GM12878 (cell line): ENCODE data around the gene EYS. TPM values are rescaled to one million over a fixed set of nuclear protein-coding genes. Genes with fewer than 3 reads are reported as not detected.

ENCODE experiments used
- ATAC-seq: fragments of 200-7000 bp; cut with Tn5 transposase; 3 replicates; pipeline ENCODE4 v1.9.1; 2020; ENCODE audit warnings: mild to moderate bottlenecking, moderate library complexity
- BruUV-seq: library from RNA; stranded (reverse); fragments of 400-500 nt; replicated peaks from 2 replicates; lab custom pipeline; 2021; lab: Mats Ljungman, UMichigan
- CTCF ChIA-PET: fragments of 300-600 bp; sonication (Branson Sonifier 250); formaldehyde crosslinking; extraction: SDS; loops from one replicate; lab custom pipeline; 2021; ENCODE audit warnings: inconsistent platforms; lab: Yijun Ruan, JAX
- POLR2A ChIA-PET: fragments of 350-600 bp; formaldehyde crosslinking; extraction: SDS; loops from one replicate; lab custom pipeline; 2021; ENCODE audit warnings: inconsistent platforms; lab: Charles Lee
- RAD21 ChIA-PET: fragments of 300-600 bp; sonication (Branson Sonifier 250); formaldehyde crosslinking; loops from one replicate; lab custom pipeline; 2023; ENCODE audit warnings: antibody characterized with exemption; ENCODE audit not compliant: unreplicated experiment; lab: Charles Lee
- SMC1A ChIA-PET: fragments of 300-600 bp; sonication (Branson Sonifier 250); formaldehyde crosslinking; loops from one replicate; lab custom pipeline; 2023; ENCODE audit not compliant: unreplicated experiment, uncharacterized antibody; lab: Charles Lee
- DNase-seq: peaks from one replicate; pipeline ENCODE4 v3.0.0-alpha.2; 2011; ENCODE audit warnings: low read depth, low spot score
- FAIRE-seq: peaks from 3 replicates; lab custom pipeline; 2011; peaks lifted over from hg19 to GRCh38; lab: Jason Lieb, UNC
- H2AFZ ChIP-seq: 2 replicates; pipeline ENCODE4 v1.6.0; 2011; ENCODE audit warnings: low read depth, low read length, control low read depth; ENCODE audit not compliant: control insufficient read depth
- H3K27ac ChIP-seq: 2 replicates; pipeline ENCODE4 v1.5.1; 2011; ENCODE audit warnings: control low read depth; ENCODE audit not compliant: control insufficient read depth, insufficient read depth
- H3K27me3 ChIP-seq, 2 experiments: replicated peaks in 1 of 2; 2 replicates each; pipeline versions ENCODE4 v1.6.0 to v1.6.1; 2011; ENCODE audit warnings: low read length in 1 of 2; ENCODE audit not compliant: control insufficient read depth in 2 of 2, insufficient read depth in 2 of 2
- H3K36me3 ChIP-seq, 2 experiments: 2 replicates each; pipeline ENCODE4 v1.5.1; 2011; ENCODE audit warnings: low read length in 1 of 2; ENCODE audit not compliant: control insufficient read depth in 2 of 2, insufficient read depth in 2 of 2
- H3K4me1 ChIP-seq: 2 replicates; pipeline ENCODE4 v1.6.1; 2011; ENCODE audit warnings: mild to moderate bottlenecking, low read length, moderate library complexity, mixed read lengths; ENCODE audit not compliant: control insufficient read depth, insufficient read depth
- H3K4me2 ChIP-seq: 2 replicates; pipeline ENCODE4 v1.6.0; 2011; ENCODE audit warnings: control low read depth; ENCODE audit not compliant: control insufficient read depth, insufficient read depth
- H3K4me3 ChIP-seq: fragments of 200-600 bp; sonication (generic); 2 replicates; pipeline ENCODE4 v1.5.1; 2016
- H3K79me2 ChIP-seq: 2 replicates; pipeline ENCODE4 v1.6.0; 2011; ENCODE audit warnings: low read length; ENCODE audit not compliant: control insufficient read depth, insufficient read depth
- H3K9ac ChIP-seq: 2 replicates; pipeline ENCODE4 v1.8.0; 2011; ENCODE audit warnings: low read length, control low read depth, mixed read lengths; ENCODE audit not compliant: control insufficient read depth, insufficient read depth
- H3K9me3 ChIP-seq: replicated peaks from 3 replicates; pipeline ENCODE4 v1.5.1; 2011; ENCODE audit warnings: mild to moderate bottlenecking, low read length; ENCODE audit not compliant: control insufficient read depth, insufficient read depth
- H4K20me1 ChIP-seq: 2 replicates; pipeline ENCODE4 v1.6.0; 2011; ENCODE audit not compliant: control insufficient read depth, insufficient read depth
- ASH2L ChIP-seq: fragments of 300-600, 200-600 bp; sonication (generic); IDR thresholded peaks from 2 replicates; pipeline ENCODE4 v1.6.1; 2017; ENCODE audit warnings: low read depth, mild to moderate bottlenecking, borderline replicate concordance
- EGR1 ChIP-seq, 2 experiments: IDR thresholded peaks; 1 replicate in 1 of 2; 2 replicates in 1 of 2; pipeline ENCODE4 v1.6.1; 2011 to 2012; ENCODE audit warnings: low read depth in 2 of 2, low read length in 2 of 2, borderline replicate concordance in 1 of 2, mild to moderate bottlenecking in 1 of 2, moderate library complexity in 1 of 2
- HCFC1 ChIP-seq: fragments of 150-350 bp; IDR thresholded peaks from 2 replicates; pipeline ENCODE4 v1.6.1; 2014; ENCODE audit warnings: low read length
- JUNB ChIP-seq: IDR thresholded peaks from 2 replicates; pipeline ENCODE4 v1.6.1; 2016; ENCODE audit warnings: antibody characterized with exemption, mild to moderate bottlenecking
- MEF2A ChIP-seq: IDR thresholded peaks from 2 replicates; pipeline ENCODE4 v1.6.1; 2011; ENCODE audit warnings: low read depth, mild to moderate bottlenecking, low read length, moderate library complexity; ENCODE audit not compliant: insufficient read depth
- MXI1 ChIP-seq: fragments of 150-350 bp; IDR thresholded peaks from 2 replicates; pipeline ENCODE4 v1.6.1; 2011; ENCODE audit warnings: low read depth, mild to moderate bottlenecking, inconsistent platforms, low read length, improper control_type of control experiment
- RUNX3 ChIP-seq: IDR thresholded peaks from 2 replicates; pipeline ENCODE4 v1.6.1; 2012; ENCODE audit warnings: low read length, inconsistent platforms
- SMC3 ChIP-seq: IDR thresholded peaks from 2 replicates; pipeline ENCODE4 v1.6.1; 2011; ENCODE audit warnings: low read length, improper control_type of control experiment, borderline replicate concordance
- SP1 ChIP-seq: IDR thresholded peaks from one replicate; pipeline ENCODE4 v1.6.1; 2011; ENCODE audit warnings: low read depth, low read length
- SPI1 ChIP-seq: IDR thresholded peaks from 2 replicates; pipeline ENCODE4 v1.6.1; 2011; ENCODE audit warnings: low read depth, mild to moderate bottlenecking, low read length, moderate library complexity, borderline replicate concordance; ENCODE audit not compliant: insufficient read depth
- STAT1 ChIP-seq: fragments of 450-650 bp; conservative IDR thresholded peaks from 2 replicates; pipeline ENCODE4 v1.6.1; 2014; ENCODE audit warnings: antibody characterized with exemption, mild to moderate bottlenecking
- USF2 ChIP-seq: IDR thresholded peaks from 2 replicates; pipeline ENCODE4 v1.6.1; 2011; ENCODE audit warnings: low read depth, low read length, improper control_type of control experiment, borderline replicate concordance
- ZNF384 ChIP-seq: IDR thresholded peaks from 2 replicates; pipeline ENCODE4 v1.6.1; 2012; ENCODE audit warnings: low read depth, mild to moderate bottlenecking, low read length, improper control_type of control experiment, borderline replicate concordance
- in situ Hi-C: fragments of 300-500 bp; cut with MboI; formaldehyde crosslinking; loops from 9 replicates; pipeline ENCODE4 v1.14.3; 2018; ENCODE audit warnings: mixed read lengths
- intact Hi-C: fragments of 100-400 bp; cut with micrococcal nuclease; formaldehyde crosslinking; loops from one replicate; pipeline ENCODE4 v1.14.2; 2022; ENCODE audit not compliant: unreplicated experiment
- polyA plus RNA-seq, 11 experiments: library from polyadenylated mRNA; depleted of rRNA in 4 of 11; unstranded in 6 of 11; stranded (reverse) in 5 of 11; fragments of >200 nt; fragmentation: Nextera tagmentation in 4 of 11; fragmentation: Illumina TruSeq in 1 of 11; extraction: Ambion mirVana in 4 of 11; extraction: Trizol in 1 of 11; gene quantifications; 1 replicate in 1 of 11; 2 replicates in 10 of 11; pipeline versions ENCODE4 v1.2.1 to v1.2.3, GENCODE V29; 2011 to 2016; ENCODE audit warnings: inconsistent platforms in 2 of 11, missing spikeins in 2 of 11, low read depth in 1 of 11
- total RNA-seq, 4 experiments: library from RNA; depleted of rRNA in 3 of 4; stranded (reverse); fragments of >200 nt in 3 of 4; fragmentation: Illumina TruSeq in 1 of 4; extraction: Trizol in 1 of 4; gene quantifications; 2 replicates each; pipeline versions ENCODE4 v1.2.1 to v1.2.3, GENCODE V29; 2013 to 2021

The EYS gene
- total and polyA plus RNA-seq, 10 of the 15 experiments (the other 5 are each of a cell fraction or from before 2014, with no cell fraction given) = under 0.01 to 0.14 (median 0.02) TPM; not detected in 1

- TF ChIP-seq RUNX3 = no peak
- TF ChIP-seq STAT1 = no peak
- no peak for TF ChIP-seq HCFC1
- TF ChIP-seq ASH2L = no peak
- no peak for TF ChIP-seq SMC3
Observed at GRCh38 chr6:63744810-63745209, 1962.2 kb downstream of the EYS start (continued).

- POLR2A ChIA-PET = no interaction called here
- FAIRE-seq = no peak
- TF ChIP-seq MEF2A = no peak
- TF ChIP-seq SP1 = no peak
- TF ChIP-seq SPI1 = no peak
- no peak for TF ChIP-seq MXI1
- TF ChIP-seq JUNB = no peak
- TF ChIP-seq USF2 = no peak
- no peak for TF ChIP-seq ZNF384
- TF ChIP-seq EGR1 (IDR thresholded peaks at IDR 0.05; ENCODE audit: borderline replicate concordance in 1 of 2, low read depth in 2 of 2, low read length in 2 of 2) = no peak
- RAD21 ChIA-PET = interaction anchor here (1.1 kb wide), 1 partner anchor 12 kb away, joined by 3 read pairs; no protein-coding TSS in a partner anchor
- Histone ChIP-seq H3K27ac (no peak overlapping the region), H3K79me2 (no peaks in the 10 kb centered on the region), H3K4me1 (no peaks in the 10 kb centered on the region), H2AFZ (no peak overlapping the region), H3K4me2 (no peak overlapping the region), H3K4me3 (no peak overlapping the region), H3K9ac (no peak overlapping the region), H3K36me3 (no peaks in the 10 kb centered on the region), H3K27me3 (no peaks in the 10 kb centered on the region), H4K20me1 (no peaks in the 10 kb centered on the region), H3K9me3 (no peaks in the 10 kb centered on the region)
- in situ Hi-C loops = no loop called here
- no peak for ATAC-seq
- CTCF ChIA-PET = no interaction called here
- BruUV-seq = no TSS peak
- SMC1A ChIA-PET = interaction anchor here (0.8 kb wide), 1 partner anchor 31 kb away, joined by 3 read pairs; no protein-coding TSS in a partner anchor
- DNase-seq = no peak
- intact Hi-C loops = no loop called here
Observed at GRCh38 chr6:63743691-63744090, 1963.3 kb downstream of the EYS start.
